ENCODE results near the gene CCSER1.

The CCSER1 gene

DNA sequence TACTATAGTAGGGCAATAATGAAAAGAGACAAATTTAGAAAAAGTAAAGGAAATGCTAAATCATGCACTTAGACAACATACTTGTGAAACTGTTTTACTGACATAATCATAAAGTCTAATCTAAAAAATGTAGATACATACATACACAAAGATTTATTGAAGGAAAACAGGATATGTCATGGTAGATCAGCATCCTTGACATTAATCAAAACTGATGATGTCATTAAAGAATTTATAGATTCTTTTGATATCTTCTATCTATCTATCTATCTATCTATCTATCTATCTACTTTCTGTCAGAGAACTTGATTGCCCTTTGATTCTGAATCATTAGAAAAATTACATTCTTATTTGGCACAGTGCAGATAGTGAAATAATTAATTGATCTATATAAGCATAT is 311.3 kb downstream of the CCSER1 start:
- TF ChIP-seq, protein P1, sequence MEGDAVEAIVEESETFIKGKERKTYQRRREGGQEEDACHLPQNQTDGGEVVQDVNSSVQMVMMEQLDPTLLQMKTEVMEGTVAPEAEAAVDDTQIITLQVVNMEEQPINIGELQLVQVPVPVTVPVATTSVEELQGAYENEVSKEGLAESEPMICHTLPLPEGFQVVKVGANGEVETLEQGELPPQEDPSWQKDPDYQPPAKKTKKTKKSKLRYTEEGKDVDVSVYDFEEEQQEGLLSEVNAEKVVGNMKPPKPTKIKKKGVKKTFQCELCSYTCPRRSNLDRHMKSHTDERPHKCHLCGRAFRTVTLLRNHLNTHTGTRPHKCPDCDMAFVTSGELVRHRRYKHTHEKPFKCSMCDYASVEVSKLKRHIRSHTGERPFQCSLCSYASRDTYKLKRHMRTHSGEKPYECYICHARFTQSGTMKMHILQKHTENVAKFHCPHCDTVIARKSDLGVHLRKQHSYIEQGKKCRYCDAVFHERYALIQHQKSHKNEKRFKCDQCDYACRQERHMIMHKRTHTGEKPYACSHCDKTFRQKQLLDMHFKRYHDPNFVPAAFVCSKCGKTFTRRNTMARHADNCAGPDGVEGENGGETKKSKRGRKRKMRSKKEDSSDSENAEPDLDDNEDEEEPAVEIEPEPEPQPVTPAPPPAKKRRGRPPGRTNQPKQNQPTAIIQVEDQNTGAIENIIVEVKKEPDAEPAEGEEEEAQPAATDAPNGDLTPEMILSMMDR (IDR thresholded peaks at IDR 0.05; ENCODE audit: low read depth, low read length), result no peak
- no peak for DNase-seq
- H3K36me3 ChIP-seq, result no peaks in the 10 kb centered on the region
- no peak overlapping the region for H3K4me3 ChIP-seq (ENCODE audit: low read depth, low read length)
- H3K27ac ChIP-seq, result no peak overlapping the region
- H3K27me3 ChIP-seq (ENCODE audit: insufficient read depth, low read depth, severe bottlenecking), result no peaks in the 10 kb centered on the region
- H3K9me3 ChIP-seq (ENCODE audit: severe bottlenecking), result no peaks in the 10 kb centered on the region

DNA sequence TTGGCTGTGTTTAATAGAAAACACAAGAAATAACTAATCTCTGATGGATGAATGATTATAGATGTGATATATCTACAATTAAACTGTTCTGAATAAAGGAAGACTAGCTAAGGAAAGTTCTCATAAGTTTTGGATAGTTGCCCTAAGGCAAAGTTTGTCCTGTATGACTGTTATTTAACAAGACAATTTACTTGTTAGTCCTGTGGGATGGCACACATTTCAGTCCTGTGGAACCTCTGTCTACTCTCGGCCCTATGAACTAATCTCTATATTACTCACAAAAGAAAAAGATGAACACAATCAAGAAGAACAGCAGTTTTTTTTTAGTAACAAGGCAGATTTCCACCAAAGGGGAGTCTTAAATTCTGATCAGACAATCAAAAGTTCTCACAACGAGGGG is 314.6 kb downstream of the CCSER1 start:
- no peak for DNase-seq
- TF ChIP-seq, protein P1 (IDR thresholded peaks at IDR 0.05; ENCODE audit: low read depth, low read length), result no peak
- no peaks in the 10 kb centered on the region for H3K36me3 ChIP-seq
- H3K27ac ChIP-seq, result no peak overlapping the region
- H3K9me3 ChIP-seq (ENCODE audit: severe bottlenecking), result no peaks in the 10 kb centered on the region
- no peaks in the 10 kb centered on the region for H3K27me3 ChIP-seq (ENCODE audit: insufficient read depth, low read depth, severe bottlenecking)
- no peak overlapping the region for H3K4me3 ChIP-seq (ENCODE audit: low read depth, low read length)

DNA sequence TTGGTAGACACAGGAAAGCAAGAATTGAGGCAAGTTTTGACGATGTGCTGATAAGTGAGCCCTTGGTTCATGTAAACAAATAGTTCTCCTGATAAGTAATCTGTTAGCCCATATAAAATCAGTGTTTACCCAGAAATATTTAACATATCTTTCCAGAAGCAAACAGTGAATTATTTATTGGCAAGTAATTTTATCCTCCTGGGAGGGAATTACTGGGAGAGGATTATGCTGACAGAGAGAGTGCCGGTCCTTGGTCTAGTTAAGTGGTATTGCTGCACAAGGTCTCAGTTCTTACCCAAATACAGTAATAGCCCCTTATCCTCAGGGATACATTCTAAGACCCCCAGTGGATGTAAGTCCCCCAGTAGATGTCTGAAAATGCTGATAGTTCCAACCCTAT is 315.4 kb downstream of the CCSER1 start:
- TF ChIP-seq, protein P1 (IDR thresholded peaks at IDR 0.05; ENCODE audit: low read depth, low read length), result no peak
- Histone ChIP-seq H3K9me3 (ENCODE audit: severe bottlenecking) (no peaks in the 10 kb centered on the region), H3K27ac (no peak overlapping the region), H3K4me3 (ENCODE audit: low read depth, low read length) (no peak overlapping the region), H3K27me3 (ENCODE audit: insufficient read depth, low read depth, severe bottlenecking) (no peaks in the 10 kb centered on the region), H3K36me3 (no peaks in the 10 kb centered on the region)
- DNase-seq, result no peak

DNA sequence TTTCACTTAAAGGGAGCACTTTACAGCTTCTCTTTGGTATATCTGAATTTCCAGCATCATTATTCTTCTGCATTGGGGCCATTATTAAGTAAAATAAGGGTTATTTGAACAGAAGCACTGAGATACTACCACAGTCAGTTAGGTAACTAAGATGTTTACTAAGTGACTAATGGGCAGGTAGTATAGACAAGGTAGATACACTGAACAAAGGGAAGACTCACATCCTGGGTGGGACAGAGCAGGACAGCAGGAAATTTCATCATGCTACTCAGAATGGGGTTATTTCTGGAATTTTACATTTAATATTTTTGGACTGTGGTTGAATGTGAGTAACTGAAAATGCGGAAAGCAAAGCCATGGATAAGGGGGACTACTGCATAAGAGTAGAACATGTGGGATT is 316.0 kb downstream of the CCSER1 start:
- TF ChIP-seq, protein P1 (IDR thresholded peaks at IDR 0.05; ENCODE audit: low read depth, low read length), result no peak
- Histone ChIP-seq H3K27me3 (ENCODE audit: insufficient read depth, low read depth, severe bottlenecking) (no peaks in the 10 kb centered on the region), H3K4me3 (ENCODE audit: low read depth, low read length) (no peak overlapping the region), H3K9me3 (ENCODE audit: severe bottlenecking) (no peaks in the 10 kb centered on the region), H3K27ac (no peak overlapping the region), H3K36me3 (no peaks in the 10 kb centered on the region)
- no peak for DNase-seq

DNA sequence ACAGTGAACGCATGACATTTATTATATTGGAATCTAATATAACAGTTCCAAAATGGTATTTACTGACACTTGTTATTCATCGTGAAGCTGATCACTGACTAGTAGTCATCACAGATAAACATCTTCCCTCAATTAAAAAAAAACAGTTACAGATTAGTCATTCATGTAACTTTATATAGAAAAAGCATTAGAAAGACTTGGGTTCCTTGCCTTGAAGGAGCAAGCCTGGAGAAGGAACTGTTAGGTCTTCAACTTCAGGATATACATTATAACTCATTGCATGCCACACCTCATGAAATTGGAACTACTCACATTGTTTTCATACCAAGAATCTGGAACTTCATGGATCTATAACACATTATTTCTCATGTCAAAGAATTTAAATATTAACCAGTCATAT is 317.7 kb downstream of the CCSER1 start:
- DNase-seq, result no peak
- Histone ChIP-seq H3K27ac (no peak overlapping the region), H3K9me3 (ENCODE audit: severe bottlenecking) (peaks cover 8% of the 10 kb centered on the region), H3K36me3 (no peaks in the 10 kb centered on the region), H3K4me3 (ENCODE audit: low read depth, low read length) (no peak overlapping the region), H3K27me3 (ENCODE audit: insufficient read depth, low read depth, severe bottlenecking) (no peaks in the 10 kb centered on the region)
- TF ChIP-seq, protein P1 (IDR thresholded peaks at IDR 0.05; ENCODE audit: low read depth, low read length), result no peak

DNA sequence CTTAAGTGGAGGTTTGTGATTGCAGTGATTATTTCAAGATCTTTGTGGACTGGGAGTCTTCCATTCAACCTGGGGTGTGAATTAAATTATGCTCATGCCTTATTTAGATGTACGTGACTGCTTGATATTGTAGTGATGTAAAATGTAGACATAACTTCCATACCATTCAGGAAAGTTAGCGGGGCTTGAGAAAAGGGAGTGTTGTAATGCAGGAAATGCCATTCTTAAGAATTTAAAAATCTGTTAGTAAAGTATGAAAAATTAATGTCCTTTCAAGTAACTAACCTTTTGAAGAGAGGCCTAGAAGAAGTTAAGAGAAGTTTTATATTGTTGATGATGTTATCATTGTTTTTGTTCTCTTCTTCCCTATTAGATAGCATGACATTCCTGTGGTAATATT is 318.2 kb downstream of the CCSER1 start:
- H3K4me3 ChIP-seq (ENCODE audit: low read depth, low read length), result no peak overlapping the region
- TF ChIP-seq, protein P1 (IDR thresholded peaks at IDR 0.05; ENCODE audit: low read depth, low read length), result no peak
- no peak overlapping the region for H3K27ac ChIP-seq
- no peaks in the 10 kb centered on the region for H3K27me3 ChIP-seq (ENCODE audit: insufficient read depth, low read depth, severe bottlenecking)
- H3K9me3 ChIP-seq (ENCODE audit: severe bottlenecking), result peaks cover 8% of the 10 kb centered on the region
- DNase-seq, result no peak
- H3K36me3 ChIP-seq, result no peaks in the 10 kb centered on the region

All from WERI-Rb-1 (cell line).